ENCODE measurements around the gene PRSS27. TPM values are rescaled to one million over a fixed set of nuclear protein-coding genes. Genes with fewer than 3 reads are reported as not detected.

PRSS27 gene
- total and polyA plus RNA-seq, 2 donors (not counting 1 experiment from before 2014, with no cell fraction given): 2.1 to 2.4 TPM

DNA sequence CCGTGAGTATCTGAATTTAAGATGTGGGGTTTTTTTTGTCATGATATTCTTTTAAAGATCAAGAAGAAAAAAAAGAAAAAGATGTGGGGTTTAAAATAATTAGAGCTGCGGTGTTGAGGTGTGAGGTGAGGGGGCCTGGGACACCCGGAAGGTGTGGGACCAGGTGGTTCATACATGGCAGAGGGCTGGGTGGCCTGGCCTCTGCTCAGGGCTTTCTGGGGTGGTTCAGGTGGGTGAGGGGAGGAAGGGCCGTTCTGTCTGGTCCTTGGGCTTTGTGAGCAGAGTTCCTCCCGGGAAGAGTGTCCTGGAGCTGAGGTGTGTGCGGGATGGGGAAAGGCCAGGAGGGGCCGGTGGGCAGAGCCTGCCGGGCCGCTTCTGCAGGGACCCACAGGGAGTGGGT, 5.0 kb downstream of the PRSS27 start:
- Mint-ChIP-seq H3K27ac (no peak overlapping the region), H3K4me1 (peaks cover 7% of the 10 kb centered on the region), H3K4me3 (no peak overlapping the region), H3K27me3 (peaks cover 4% of the 10 kb centered on the region), H3K9me3 (ENCODE audit: insufficient read depth) (no peaks in the 10 kb centered on the region)
- intact Hi-C loops (cut with micrococcal nuclease): no loop called here
- H4K20me1 ChIP-seq (ENCODE audit: control insufficient read depth, insufficient read depth, low read length, poor library complexity, severe bottlenecking): peaks cover 3% of the 10 kb centered on the region
- no peaks in the 10 kb centered on the region for H3K79me2 ChIP-seq (ENCODE audit: control insufficient read depth, insufficient read depth, low read length)
- peak overlapping the region; percentile 73 for H3K4me2 ChIP-seq (replicated peaks; ENCODE audit: low read depth, low read length, poor library complexity, severe bottlenecking)
- no peak overlapping the region for H2AFZ ChIP-seq (ENCODE audit: insufficient read depth, low read depth, low read length, poor library complexity, severe bottlenecking)
- CTCF ChIA-PET: no interaction called here
- POLR2A ChIA-PET: no interaction called here
- ATAC-seq (ENCODE audit: low read depth) (no peak), DNase-seq (no peak)
- peaks cover 4 to 10% of the 10 kb centered on the region in 2 donors for H3K4me1 ChIP-seq (ENCODE audit: control insufficient read depth in 2 of 2, insufficient read depth in 2 of 2, low read length in 2 of 2)
- TF ChIP-seq EZH2 (IDR thresholded peaks at IDR 0.05; ENCODE audit: borderline replicate concordance, insufficient read depth, low read depth, low read length, poor library complexity, severe bottlenecking): no peak
- TF ChIP-seq, protein P1, sequence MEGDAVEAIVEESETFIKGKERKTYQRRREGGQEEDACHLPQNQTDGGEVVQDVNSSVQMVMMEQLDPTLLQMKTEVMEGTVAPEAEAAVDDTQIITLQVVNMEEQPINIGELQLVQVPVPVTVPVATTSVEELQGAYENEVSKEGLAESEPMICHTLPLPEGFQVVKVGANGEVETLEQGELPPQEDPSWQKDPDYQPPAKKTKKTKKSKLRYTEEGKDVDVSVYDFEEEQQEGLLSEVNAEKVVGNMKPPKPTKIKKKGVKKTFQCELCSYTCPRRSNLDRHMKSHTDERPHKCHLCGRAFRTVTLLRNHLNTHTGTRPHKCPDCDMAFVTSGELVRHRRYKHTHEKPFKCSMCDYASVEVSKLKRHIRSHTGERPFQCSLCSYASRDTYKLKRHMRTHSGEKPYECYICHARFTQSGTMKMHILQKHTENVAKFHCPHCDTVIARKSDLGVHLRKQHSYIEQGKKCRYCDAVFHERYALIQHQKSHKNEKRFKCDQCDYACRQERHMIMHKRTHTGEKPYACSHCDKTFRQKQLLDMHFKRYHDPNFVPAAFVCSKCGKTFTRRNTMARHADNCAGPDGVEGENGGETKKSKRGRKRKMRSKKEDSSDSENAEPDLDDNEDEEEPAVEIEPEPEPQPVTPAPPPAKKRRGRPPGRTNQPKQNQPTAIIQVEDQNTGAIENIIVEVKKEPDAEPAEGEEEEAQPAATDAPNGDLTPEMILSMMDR (IDR thresholded peaks at IDR 0.05): no peak
- 55% methylated on average over 9 of the region's 9 CpGs for WGBS (ENCODE audit: insufficient coverage)
- H3K36me3 ChIP-seq (replicated peaks in 1 of 2; ENCODE audit: control extremely low read depth in 1 of 2, control insufficient read depth in 1 of 2, extremely low read depth in 1 of 2, insufficient read depth in 2 of 2, low read length in 1 of 2): peaks cover 0 to 3% of the 10 kb centered on the region in 2 experiments
- H3K9ac ChIP-seq (ENCODE audit: low read length): no peak overlapping the region
- H3K27me3 ChIP-seq (replicated peaks in 1 of 4; ENCODE audit: control extremely low read depth in 1 of 4, control insufficient read depth in 3 of 4, insufficient read depth in 4 of 4, low read length in 3 of 4): no peaks in the 10 kb centered on the region
- peaks cover 0 to 3% (median 0%) of the 10 kb centered on the region in 3 donors for H3K9me3 ChIP-seq (ENCODE audit: control extremely low read depth in 1 of 3, control insufficient read depth in 2 of 3, insufficient read depth in 1 of 3, low read length in 2 of 3)
- H3K4me3 ChIP-seq (ENCODE audit: control extremely low read depth in 1 of 5, extremely low read depth in 1 of 5, insufficient read depth in 1 of 5, low read depth in 2 of 5, low read length in 4 of 5): no peak overlapping the region
- H3K27ac ChIP-seq (ENCODE audit: low read length in 2 of 2): no peak overlapping the region

DNA sequence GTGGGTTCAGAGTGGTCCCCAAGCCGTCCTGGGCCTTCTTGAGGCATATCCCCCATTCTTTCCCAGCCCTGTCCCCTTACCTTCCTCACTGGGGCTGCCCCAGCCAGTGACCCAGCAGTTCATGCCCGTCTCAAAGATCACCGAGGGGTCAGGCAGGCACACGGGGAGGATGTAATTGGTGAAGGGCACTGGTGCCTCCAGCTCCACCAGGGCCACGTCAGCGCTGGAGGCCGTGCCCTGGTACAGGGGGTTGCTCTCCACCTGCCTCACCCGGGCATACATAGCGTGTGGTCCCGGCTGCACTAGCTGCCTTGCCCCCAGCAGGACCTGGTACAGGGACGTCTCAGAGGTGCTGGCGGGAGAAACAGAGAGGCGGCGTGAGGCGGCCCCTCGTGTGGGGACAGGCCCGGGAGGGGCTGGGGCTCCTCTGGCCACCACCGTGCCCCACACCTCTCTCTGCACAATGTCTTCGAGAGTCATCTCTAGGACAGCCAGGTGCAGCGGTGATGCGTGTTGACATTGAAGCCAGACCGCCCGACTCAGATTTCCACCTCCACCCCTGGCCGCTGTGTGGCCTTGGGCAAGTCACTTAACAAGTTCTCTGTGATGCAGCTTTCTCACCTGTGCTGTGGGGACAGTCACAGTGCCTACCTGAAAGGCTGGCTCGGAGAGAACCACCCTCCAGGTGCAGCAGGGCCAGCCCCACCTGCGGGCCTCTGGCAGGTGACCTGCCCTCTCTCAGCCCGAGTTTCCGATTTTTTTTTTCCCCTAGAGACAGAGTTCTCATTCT, 5.8 kb downstream of the PRSS27 start:
- Histone ChIP-seq H3K27me3 (replicated peaks in 1 of 4; ENCODE audit: control extremely low read depth in 1 of 4, control insufficient read depth in 3 of 4, insufficient read depth in 4 of 4, low read length in 3 of 4) (no peaks in the 10 kb centered on the region), H3K4me1 (ENCODE audit: control insufficient read depth in 2 of 2, insufficient read depth in 2 of 2, low read length in 2 of 2) (peaks cover 4 to 10% of the 10 kb centered on the region in 2 donors), H3K9ac (ENCODE audit: low read length) (no peak overlapping the region), H3K27ac (ENCODE audit: low read length in 2 of 2) (no peak overlapping the region), H3K4me2 (replicated peaks; ENCODE audit: low read depth, low read length, poor library complexity, severe bottlenecking) (no peak overlapping the region), H4K20me1 (ENCODE audit: control insufficient read depth, insufficient read depth, low read length, poor library complexity, severe bottlenecking) (peaks cover 12% of the 10 kb centered on the region), H2AFZ (ENCODE audit: insufficient read depth, low read depth, low read length, poor library complexity, severe bottlenecking) (no peak overlapping the region), H3K9me3 (ENCODE audit: control extremely low read depth in 1 of 3, control insufficient read depth in 2 of 3, insufficient read depth in 1 of 3, low read length in 2 of 3) (peaks cover 0 to 3% (median 0%) of the 10 kb centered on the region in 3 donors), H3K4me3 (ENCODE audit: control extremely low read depth in 1 of 5, extremely low read depth in 1 of 5, insufficient read depth in 1 of 5, low read depth in 2 of 5, low read length in 4 of 5) (no peak overlapping the region), H3K79me2 (ENCODE audit: control insufficient read depth, insufficient read depth, low read length) (no peaks in the 10 kb centered on the region), H3K36me3 (replicated peaks in 1 of 2; ENCODE audit: control extremely low read depth in 1 of 2, control insufficient read depth in 1 of 2, extremely low read depth in 1 of 2, insufficient read depth in 2 of 2, low read length in 1 of 2) (peaks cover 0 to 3% of the 10 kb centered on the region in 2 experiments)
- intact Hi-C loops (cut with micrococcal nuclease): no loop called here
- H3K4me1 Mint-ChIP-seq: peaks cover 7% of the 10 kb centered on the region
- ChIA-PET CTCF (no interaction called here), POLR2A (no interaction called here)
- no peak overlapping the region for H3K27ac Mint-ChIP-seq
- 92% methylated on average over 27 of the region's 28 CpGs for WGBS (ENCODE audit: insufficient coverage)
- H3K9me3 Mint-ChIP-seq (ENCODE audit: insufficient read depth): no peaks in the 10 kb centered on the region
- H3K27me3 Mint-ChIP-seq: peaks cover 4% of the 10 kb centered on the region
- no peak overlapping the region for H3K4me3 Mint-ChIP-seq
- TF ChIP-seq, protein P1 (IDR thresholded peaks at IDR 0.05): no peak
- TF ChIP-seq EZH2 (IDR thresholded peaks at IDR 0.05; ENCODE audit: borderline replicate concordance, insufficient read depth, low read depth, low read length, poor library complexity, severe bottlenecking): no peak
- DNase-seq (no peak), ATAC-seq (ENCODE audit: low read depth) (no peak)

All from B cell (primary cell).